ENCODE measurements around the gene GPR15.

GPR15 gene

GRCh38 chr3:98583766-98584165 is 52.0 kb downstream of the GPR15 start:
- no peak for ATAC-seq
- TF ChIP-seq POU6F1 (CRISPR knock-in tag; IDR thresholded peaks at IDR 0.05; ENCODE audit: borderline replicate concordance, low read depth) (no peak), TOX (CRISPR knock-in tag; IDR thresholded peaks at IDR 0.05; ENCODE audit: borderline replicate concordance) (no peak), TSHZ2 (CRISPR knock-in tag; IDR thresholded peaks at IDR 0.05) (no peak), OSR1 (CRISPR knock-in tag; IDR thresholded peaks at IDR 0.05) (no peak), BACH2 (CRISPR knock-in tag; IDR thresholded peaks at IDR 0.05; ENCODE audit: borderline replicate concordance) (no peak), ZFP30 (CRISPR knock-in tag; IDR thresholded peaks at IDR 0.05) (no peak), CSRNP3 (CRISPR knock-in tag; IDR thresholded peaks at IDR 0.05) (no peak), PPARA (CRISPR knock-in tag; IDR thresholded peaks at IDR 0.05; ENCODE audit: borderline replicate concordance) (no peak), TCF4 (CRISPR knock-in tag; IDR thresholded peaks at IDR 0.05; ENCODE audit: borderline replicate concordance) (no peak), ISL1 (CRISPR knock-in tag; IDR thresholded peaks at IDR 0.05) (no peak), ESRRG (CRISPR knock-in tag; IDR thresholded peaks at IDR 0.05) (no peak), ZNF70 (CRISPR knock-in tag; IDR thresholded peaks at IDR 0.05) (no peak), ZNF565 (CRISPR knock-in tag; conservative IDR thresholded peaks at IDR 0.05; ENCODE audit: low read depth) (no peak), ZC3H10 (CRISPR knock-in tag; IDR thresholded peaks at IDR 0.05) (no peak)
